GM12878 (cell line): ENCODE results near the gene YY1. TPM values are rescaled to one million over a fixed set of nuclear protein-coding genes. Genes with fewer than 3 reads are reported as not detected.

Experiments
- ATAC-seq: fragments of 200-7000 bp; cut with Tn5 transposase; 3 replicates; pipeline ENCODE4 v1.9.1; 2020; ENCODE audit warnings: mild to moderate bottlenecking, moderate library complexity
- BruUV-seq: library from RNA; stranded (reverse); fragments of 400-500 nt; replicated peaks from 2 replicates; lab custom pipeline; 2021; lab: Mats Ljungman, UMichigan
- CTCF ChIA-PET: fragments of 300-600 bp; sonication (Branson Sonifier 250); formaldehyde crosslinking; extraction: SDS; loops from one replicate; lab custom pipeline; 2021; ENCODE audit warnings: inconsistent platforms; lab: Yijun Ruan, JAX
- POLR2A ChIA-PET: fragments of 350-600 bp; formaldehyde crosslinking; extraction: SDS; loops from one replicate; lab custom pipeline; 2021; ENCODE audit warnings: inconsistent platforms; lab: Charles Lee
- RAD21 ChIA-PET: fragments of 300-600 bp; sonication (Branson Sonifier 250); formaldehyde crosslinking; loops from one replicate; lab custom pipeline; 2023; ENCODE audit warnings: antibody characterized with exemption; ENCODE audit not compliant: unreplicated experiment; lab: Charles Lee
- SMC1A ChIA-PET: fragments of 300-600 bp; sonication (Branson Sonifier 250); formaldehyde crosslinking; loops from one replicate; lab custom pipeline; 2023; ENCODE audit not compliant: unreplicated experiment, uncharacterized antibody; lab: Charles Lee
- DNase-seq: peaks from one replicate; pipeline ENCODE4 v3.0.0-alpha.2; 2011; ENCODE audit warnings: low read depth, low spot score
- FAIRE-seq: peaks from 3 replicates; lab custom pipeline; 2011; peaks lifted over from hg19 to GRCh38; lab: Jason Lieb, UNC
- H2AFZ ChIP-seq: 2 replicates; pipeline ENCODE4 v1.6.0; 2011; ENCODE audit warnings: low read depth, low read length, control low read depth; ENCODE audit not compliant: control insufficient read depth
- H3K27ac ChIP-seq: 2 replicates; pipeline ENCODE4 v1.5.1; 2011; ENCODE audit warnings: control low read depth; ENCODE audit not compliant: control insufficient read depth, insufficient read depth
- H3K27me3 ChIP-seq, 2 experiments: replicated peaks in 1 of 2; 2 replicates each; pipeline versions ENCODE4 v1.6.0 to v1.6.1; 2011; ENCODE audit warnings: low read length in 1 of 2; ENCODE audit not compliant: control insufficient read depth in 2 of 2, insufficient read depth in 2 of 2
- H3K36me3 ChIP-seq, 2 experiments: 2 replicates each; pipeline ENCODE4 v1.5.1; 2011; ENCODE audit warnings: low read length in 1 of 2; ENCODE audit not compliant: control insufficient read depth in 2 of 2, insufficient read depth in 2 of 2
- H3K4me1 ChIP-seq: 2 replicates; pipeline ENCODE4 v1.6.1; 2011; ENCODE audit warnings: mild to moderate bottlenecking, low read length, moderate library complexity, mixed read lengths; ENCODE audit not compliant: control insufficient read depth, insufficient read depth
- H3K4me2 ChIP-seq: 2 replicates; pipeline ENCODE4 v1.6.0; 2011; ENCODE audit warnings: control low read depth; ENCODE audit not compliant: control insufficient read depth, insufficient read depth
- H3K4me3 ChIP-seq: fragments of 200-600 bp; sonication (generic); 2 replicates; pipeline ENCODE4 v1.5.1; 2016
- H3K79me2 ChIP-seq: 2 replicates; pipeline ENCODE4 v1.6.0; 2011; ENCODE audit warnings: low read length; ENCODE audit not compliant: control insufficient read depth, insufficient read depth
- H3K9ac ChIP-seq: 2 replicates; pipeline ENCODE4 v1.8.0; 2011; ENCODE audit warnings: low read length, control low read depth, mixed read lengths; ENCODE audit not compliant: control insufficient read depth, insufficient read depth
- H3K9me3 ChIP-seq: replicated peaks from 3 replicates; pipeline ENCODE4 v1.5.1; 2011; ENCODE audit warnings: mild to moderate bottlenecking, low read length; ENCODE audit not compliant: control insufficient read depth, insufficient read depth
- H4K20me1 ChIP-seq: 2 replicates; pipeline ENCODE4 v1.6.0; 2011; ENCODE audit not compliant: control insufficient read depth, insufficient read depth
- BACH1 ChIP-seq: fragments of 450-650 bp; IDR thresholded peaks from 2 replicates; pipeline ENCODE4 v1.6.1; 2017; ENCODE audit warnings: mild to moderate bottlenecking, borderline replicate concordance
- GABPA ChIP-seq: IDR thresholded peaks from 2 replicates; pipeline ENCODE4 v1.6.1; 2014; ENCODE audit warnings: antibody characterized with exemption, low read depth, mild to moderate bottlenecking, inconsistent platforms
- IRF4 ChIP-seq: IDR thresholded peaks from 2 replicates; pipeline ENCODE4 v1.6.1; 2011; ENCODE audit warnings: low read depth, low read length
- MEF2B ChIP-seq: fragments of 450-650 bp; IDR thresholded peaks from 2 replicates; pipeline ENCODE4 v1.6.1; 2018; ENCODE audit warnings: mild to moderate bottlenecking, moderate library complexity; ENCODE audit not compliant: partially characterized antibody, poor library complexity, severe bottlenecking
- MYC ChIP-seq: IDR thresholded peaks from 2 replicates; pipeline ENCODE4 v1.6.1; 2011; ENCODE audit warnings: mild to moderate bottlenecking, low read length, moderate library complexity, inconsistent platforms; ENCODE audit not compliant: insufficient read depth, insufficient replicate concordance, insufficient read length, severe bottlenecking
- NR2C2 ChIP-seq: IDR thresholded peaks from 2 replicates; pipeline ENCODE4 v1.6.1; 2011; ENCODE audit warnings: borderline replicate concordance, low read depth; ENCODE audit not compliant: control insufficient read depth, insufficient read length
- NR2F1 ChIP-seq: fragments of 450-650 bp; conservative IDR thresholded peaks from 2 replicates; pipeline ENCODE4 v1.6.1; 2017; ENCODE audit warnings: mild to moderate bottlenecking
- POLR2A ChIP-seq: IDR thresholded peaks from 2 replicates; pipeline ENCODE4 v1.6.1; 2011; ENCODE audit warnings: low read depth, mild to moderate bottlenecking, low read length
- TBL1XR1 ChIP-seq: IDR thresholded peaks from 2 replicates; pipeline ENCODE4 v1.6.1; 2012; ENCODE audit warnings: low read depth, low read length, improper control_type of control experiment
- ZZZ3 ChIP-seq: IDR thresholded peaks from 2 replicates; pipeline ENCODE4 v1.6.1; 2011; ENCODE audit warnings: low read depth; ENCODE audit not compliant: control insufficient read depth, insufficient read length
- WGBS: methylation state at CpG from one replicate; pipeline ENCODE4 v1.1.6; 2016; ENCODE audit warnings: low lambda C conversion rate; ENCODE audit not compliant: insufficient replicate concordance, insufficient coverage; ENCODE audit errors: missing lambda C conversion rate; 5-methylcytosine and 5-hydroxymethylcytosine counted together
- in situ Hi-C: fragments of 300-500 bp; cut with MboI; formaldehyde crosslinking; loops from 9 replicates; pipeline ENCODE4 v1.14.3; 2018; ENCODE audit warnings: mixed read lengths
- intact Hi-C: fragments of 100-400 bp; cut with micrococcal nuclease; formaldehyde crosslinking; loops from one replicate; pipeline ENCODE4 v1.14.2; 2022; ENCODE audit not compliant: unreplicated experiment
- polyA plus RNA-seq, 11 experiments: library from polyadenylated mRNA; depleted of rRNA in 4 of 11; unstranded in 6 of 11; stranded (reverse) in 5 of 11; fragments of >200 nt; fragmentation: Nextera tagmentation in 4 of 11; fragmentation: Illumina TruSeq in 1 of 11; extraction: Ambion mirVana in 4 of 11; extraction: Trizol in 1 of 11; gene quantifications; 1 replicate in 1 of 11; 2 replicates in 10 of 11; pipeline versions ENCODE4 v1.2.1 to v1.2.3, GENCODE V29; 2011 to 2016; ENCODE audit warnings: inconsistent platforms in 2 of 11, missing spikeins in 2 of 11, low read depth in 1 of 11
- total RNA-seq, 4 experiments: library from RNA; depleted of rRNA in 3 of 4; stranded (reverse); fragments of >200 nt in 3 of 4; fragmentation: Illumina TruSeq in 1 of 4; extraction: Trizol in 1 of 4; gene quantifications; 2 replicates each; pipeline versions ENCODE4 v1.2.1 to v1.2.3, GENCODE V29; 2013 to 2021
- TF ChIP-seq, protein P1 (sequence below): fragments of 450-650 bp; IDR thresholded peaks from 2 replicates; pipeline ENCODE4 v1.6.1; 2018; ENCODE audit warnings: borderline replicate concordance, mild to moderate bottlenecking; ENCODE audit not compliant: partially characterized antibody
- TF ChIP-seq, protein P2 (sequence below): fragments of 450-650 bp; IDR thresholded peaks from 2 replicates; pipeline ENCODE4 v1.6.1; 2014; ENCODE audit warnings: mild to moderate bottlenecking

YY1 gene
- total and polyA plus RNA-seq, 10 of the 15 experiments (the other 5 are each of a cell fraction or from before 2014, with no cell fraction given): 23.7 to 74.0 (median 39.9) TPM

DNA sequence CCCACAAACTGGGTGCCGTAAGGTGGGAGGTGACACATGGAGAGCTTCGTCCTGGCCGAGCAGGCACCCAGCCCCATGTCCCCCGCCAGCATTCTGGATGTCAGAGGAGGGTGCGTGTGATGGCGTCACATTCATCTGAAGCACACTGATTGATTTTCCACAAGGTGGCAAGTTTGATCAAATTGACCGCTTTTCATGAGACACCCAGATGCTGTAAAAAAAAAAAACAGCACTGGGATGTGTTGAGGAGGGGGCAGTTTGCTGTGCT, 43.1 kb downstream of the YY1 start:
- ChIA-PET RAD21 (interaction anchor here (1.2 kb wide), 1 partner anchor 89 kb away, joined by 3 read pairs; no protein-coding TSS in a partner anchor), SMC1A (interaction anchor here (1.3 kb wide), 2 partner anchors 8 to 95 kb away, joined by 3 to 5 read pairs; no protein-coding TSS in a partner anchor), CTCF (interaction anchor here (1.0 to 5.3 kb wide), 5 partner anchors 8 to 96 kb away, joined by 3 to 50 read pairs (median 6); partner anchors contain the start of gene WDR25), POLR2A (no interaction called here)
- no peak for FAIRE-seq
- 99% methylated on average over 7 of the region's 7 CpGs for WGBS
- no TSS peak for BruUV-seq
- H2AFZ ChIP-seq: no peak overlapping the region
- peaks cover 12 to 14% of the 10 kb centered on the region in 2 experiments for H3K36me3 ChIP-seq
- H3K27me3 ChIP-seq: no peaks in the 10 kb centered on the region
- H3K27ac ChIP-seq: no peak overlapping the region
- no peak for ATAC-seq
- H3K4me3 ChIP-seq: no peak overlapping the region
- H4K20me1 ChIP-seq: no peaks in the 10 kb centered on the region
- intact Hi-C loops (no loop called here), in situ Hi-C loops (loop anchor here (10.0 kb wide), 1 partner anchor 363 kb away; no protein-coding TSS in a partner anchor)
- H3K4me2 ChIP-seq: no peak overlapping the region
- TF ChIP-seq NR2C2: no peak
- no peak for TF ChIP-seq ZZZ3
- peak; percentile 40; the same call in 1 of the 2 replicates for TF ChIP-seq POLR2A
- no peak for DNase-seq
- H3K9me3 ChIP-seq: no peaks in the 10 kb centered on the region
- 0 out of 2 replicates have a peak, but pooled peaks cover 5% of the 10 kb centered on the region for H3K4me1 ChIP-seq
- H3K79me2 ChIP-seq: peaks cover 14% of the 10 kb centered on the region
- no peak overlapping the region for H3K9ac ChIP-seq

DNA sequence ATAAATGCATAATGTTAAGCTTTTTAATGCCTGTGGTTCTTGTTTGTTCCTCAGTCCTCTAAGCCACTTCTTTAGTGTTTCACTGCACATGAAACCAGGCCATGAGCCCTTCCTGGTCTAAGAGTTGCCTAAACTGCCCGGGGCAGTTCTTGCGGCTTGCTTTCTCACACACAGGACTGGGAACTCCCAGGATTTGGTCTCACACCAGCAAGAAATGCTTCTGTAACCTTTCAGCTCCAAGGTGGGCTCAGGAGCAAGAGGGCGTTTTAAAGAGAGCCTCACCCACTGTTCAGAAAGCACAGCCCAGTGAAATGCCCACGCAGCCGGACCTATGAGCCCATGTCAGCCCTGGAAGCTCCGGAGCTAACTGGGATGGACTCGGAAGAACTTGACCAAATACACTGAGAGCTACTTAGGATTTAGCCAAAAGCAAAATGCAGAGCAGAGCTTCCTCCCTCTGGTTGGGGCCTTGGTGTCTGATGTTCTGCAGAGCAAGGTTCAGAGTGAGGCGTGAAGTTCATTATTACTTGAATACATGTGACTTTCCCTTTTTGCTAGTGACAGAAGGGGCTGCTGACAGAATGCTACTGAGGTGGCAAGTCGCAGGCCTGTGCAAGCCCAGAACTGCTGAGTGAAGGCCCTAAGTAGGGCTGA, 43.9 kb downstream of the YY1 start:
- Histone ChIP-seq H3K27me3 (no peaks in the 10 kb centered on the region), H3K9me3 (no peaks in the 10 kb centered on the region), H3K4me2 (no peak overlapping the region), H4K20me1 (no peaks in the 10 kb centered on the region), H3K79me2 (peaks cover 14% of the 10 kb centered on the region), H3K27ac (no peak overlapping the region), H3K9ac (no peak overlapping the region), H3K36me3 (peaks cover 9 to 10% of the 10 kb centered on the region in 2 experiments), H2AFZ (no peak overlapping the region), H3K4me3 (no peak overlapping the region), H3K4me1 (0 out of 2 replicates have a peak, but pooled peaks cover 5% of the 10 kb centered on the region)
- DNase-seq: no peak
- 82% methylated on average over 9 of the region's 9 CpGs for WGBS
- no peak for FAIRE-seq
- intact Hi-C loops (no loop called here), in situ Hi-C loops (loop anchor here (10.0 kb wide), 1 partner anchor 362 kb away; no protein-coding TSS in a partner anchor)
- no peak for ATAC-seq
- ChIA-PET RAD21 (interaction anchor here (0.8 to 1.5 kb wide), 3 partner anchors 42 to 95 kb away, joined by 3 to 5 read pairs (median 5); no protein-coding TSS in a partner anchor), CTCF (interaction anchor here (0.9 to 5.3 kb wide), 13 partner anchors 9 to 201 kb away, joined by 3 to 50 read pairs (median 4); partner anchors contain the start of gene WDR25), SMC1A (interaction anchor here (0.8 to 1.3 kb wide), 3 partner anchors 9 to 93 kb away, joined by 3 to 5 read pairs (median 3); no protein-coding TSS in a partner anchor), POLR2A (interaction anchor here (0.6 to 1.2 kb wide), 4 partner anchors 15 to 40 kb away, joined by 3 to 7 read pairs (median 4); no protein-coding TSS in a partner anchor)
- no TSS peak for BruUV-seq
- TF ChIP-seq, protein P1, sequence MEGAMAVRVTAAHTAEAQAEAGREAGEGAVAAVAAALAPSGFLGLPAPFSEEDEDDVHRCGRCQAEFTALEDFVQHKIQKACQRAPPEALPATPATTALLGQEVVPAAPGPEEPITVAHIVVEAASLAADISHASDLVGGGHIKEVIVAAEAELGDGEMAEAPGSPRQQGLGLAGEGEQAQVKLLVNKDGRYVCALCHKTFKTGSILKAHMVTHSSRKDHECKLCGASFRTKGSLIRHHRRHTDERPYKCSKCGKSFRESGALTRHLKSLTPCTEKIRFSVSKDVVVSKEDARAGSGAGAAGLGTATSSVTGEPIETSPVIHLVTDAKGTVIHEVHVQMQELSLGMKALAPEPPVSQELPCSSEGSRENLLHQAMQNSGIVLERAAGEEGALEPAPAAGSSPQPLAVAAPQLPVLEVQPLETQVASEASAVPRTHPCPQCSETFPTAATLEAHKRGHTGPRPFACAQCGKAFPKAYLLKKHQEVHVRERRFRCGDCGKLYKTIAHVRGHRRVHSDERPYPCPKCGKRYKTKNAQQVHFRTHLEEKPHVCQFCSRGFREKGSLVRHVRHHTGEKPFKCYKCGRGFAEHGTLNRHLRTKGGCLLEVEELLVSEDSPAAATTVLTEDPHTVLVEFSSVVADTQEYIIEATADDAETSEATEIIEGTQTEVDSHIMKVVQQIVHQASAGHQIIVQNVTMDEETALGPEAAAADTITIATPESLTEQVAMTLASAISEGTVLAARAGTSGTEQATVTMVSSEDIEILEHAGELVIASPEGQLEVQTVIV: no peak
- TF ChIP-seq TBL1XR1 (no peak), MYC (no peak), NR2C2 (no peak), BACH1 (no peak), IRF4 (no peak), GABPA (no peak), MEF2B (no peak), NR2F1 (no peak)
- TF ChIP-seq, protein P2, sequence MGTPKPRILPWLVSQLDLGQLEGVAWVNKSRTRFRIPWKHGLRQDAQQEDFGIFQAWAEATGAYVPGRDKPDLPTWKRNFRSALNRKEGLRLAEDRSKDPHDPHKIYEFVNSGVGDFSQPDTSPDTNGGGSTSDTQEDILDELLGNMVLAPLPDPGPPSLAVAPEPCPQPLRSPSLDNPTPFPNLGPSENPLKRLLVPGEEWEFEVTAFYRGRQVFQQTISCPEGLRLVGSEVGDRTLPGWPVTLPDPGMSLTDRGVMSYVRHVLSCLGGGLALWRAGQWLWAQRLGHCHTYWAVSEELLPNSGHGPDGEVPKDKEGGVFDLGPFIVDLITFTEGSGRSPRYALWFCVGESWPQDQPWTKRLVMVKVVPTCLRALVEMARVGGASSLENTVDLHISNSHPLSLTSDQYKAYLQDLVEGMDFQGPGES: no peak
